HPDE6-E6E7 (cell line): Measurements from ENCODE around the gene FAM217B.

Source experiments
- DNase-seq: peaks from one replicate; pipeline ENCODE4 v3.0.0; 2011; ENCODE audit warnings: missing footprints; ENCODE audit errors: extremely low spot score

FAM217B gene

DNA sequence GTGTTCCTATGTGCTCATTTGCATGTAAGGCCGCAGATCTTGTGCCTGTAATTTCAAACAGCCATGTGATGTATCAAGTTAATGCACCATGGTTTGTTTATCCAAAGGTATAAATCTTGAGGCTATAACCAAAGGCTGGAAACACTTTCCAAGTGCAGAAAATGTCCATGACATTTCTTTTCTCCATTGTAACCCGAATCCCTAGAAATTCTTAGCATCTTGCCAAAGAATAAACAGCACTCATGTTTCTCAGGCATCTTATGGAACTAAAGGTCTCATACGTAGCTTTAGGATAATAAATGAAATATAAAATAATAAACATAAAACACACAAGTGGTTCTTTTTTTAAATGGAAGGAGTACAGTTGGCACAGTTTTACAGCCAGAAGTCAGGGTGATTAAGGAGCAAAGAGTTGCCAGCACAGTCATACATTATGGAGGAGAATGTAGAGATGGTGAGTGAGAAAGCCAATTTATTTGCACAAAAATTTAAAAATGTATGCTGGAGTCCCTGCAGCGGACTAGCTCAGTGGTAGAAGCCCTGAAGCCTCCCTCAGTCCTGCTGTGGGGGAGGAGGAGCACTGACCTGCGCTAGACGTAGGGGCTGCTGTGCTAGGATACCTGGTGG lies 36.1 kb downstream of the FAM217B start:
- no peak for DNase-seq

DNA sequence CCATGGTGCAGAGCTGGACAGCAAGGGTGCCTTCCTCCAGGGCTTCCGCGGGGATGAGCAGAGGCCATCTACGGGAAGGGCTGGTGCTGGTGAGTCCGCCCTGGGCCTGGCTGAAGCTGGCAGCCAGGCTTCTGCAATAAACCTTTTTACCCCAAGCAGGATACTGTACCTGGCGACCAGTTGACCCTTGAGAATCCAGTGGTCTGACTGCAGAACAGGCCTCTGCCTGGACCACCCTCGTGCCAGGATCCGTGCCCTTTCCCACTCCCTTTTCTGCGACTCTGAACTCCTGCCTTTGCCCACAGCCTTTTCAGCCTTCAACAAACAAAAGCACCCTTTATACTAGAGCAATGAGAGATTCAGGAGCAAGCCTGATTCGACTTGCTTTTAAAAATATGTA lies 36.9 kb downstream of the FAM217B start:
- DNase-seq = no peak

- DNase-seq = no peak
These were observed 42.9 kb downstream of the FAM217B start for GRCh38 chr20:59983076-59983475.

- DNase-seq = no peak
These were observed 44.4 kb downstream of the FAM217B start for GRCh38 chr20:59984541-59984940.

- DNase-seq = no peak
These were observed 45.0 kb downstream of the FAM217B start for GRCh38 chr20:59985164-59985563.

GRCh38 chr20:59985864-59986263 lies 45.7 kb downstream of the FAM217B start:
- DNase-seq = no peak

- DNase-seq = no peak
These were observed 46.9 kb downstream of the FAM217B start for GRCh38 chr20:59987135-59987534.

GRCh38 chr20:59988141-59988540 lies 48.0 kb downstream of the FAM217B start:
- DNase-seq = peak; percentile 99

DNA sequence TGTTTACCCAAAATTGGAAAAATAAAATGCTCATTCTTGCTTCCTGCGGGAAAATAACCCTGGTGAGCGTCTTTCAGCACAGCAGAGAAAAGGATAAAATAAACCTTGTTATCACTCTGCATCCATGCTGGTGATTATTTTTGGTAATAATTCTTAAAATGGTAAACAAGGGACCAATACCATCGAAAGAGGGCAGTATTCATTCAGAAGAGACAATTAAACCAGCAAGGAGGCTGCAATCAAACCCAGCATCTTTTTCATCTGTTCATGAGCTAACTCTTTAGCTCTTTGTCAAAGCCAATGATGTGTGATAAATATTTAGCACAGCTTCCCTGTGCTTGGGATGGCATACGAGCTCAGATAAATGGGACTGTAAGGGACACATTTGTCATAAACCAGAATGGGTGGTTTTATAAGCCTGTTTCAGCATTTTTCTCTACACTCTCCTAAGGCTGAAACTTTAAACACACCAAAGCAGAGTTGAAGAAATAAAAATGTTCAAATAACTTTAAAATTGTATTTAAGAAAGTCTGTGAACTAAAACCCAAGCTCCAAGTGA lies 52.4 kb downstream of the FAM217B start:
- no peak for DNase-seq

- DNase-seq = no peak
These were observed 53.7 kb downstream of the FAM217B start for GRCh38 chr20:59993736-59994430.

- DNase-seq = peak; percentile 97
These were observed 54.5 kb downstream of the FAM217B start for GRCh38 chr20:59994697-59995122.

DNA sequence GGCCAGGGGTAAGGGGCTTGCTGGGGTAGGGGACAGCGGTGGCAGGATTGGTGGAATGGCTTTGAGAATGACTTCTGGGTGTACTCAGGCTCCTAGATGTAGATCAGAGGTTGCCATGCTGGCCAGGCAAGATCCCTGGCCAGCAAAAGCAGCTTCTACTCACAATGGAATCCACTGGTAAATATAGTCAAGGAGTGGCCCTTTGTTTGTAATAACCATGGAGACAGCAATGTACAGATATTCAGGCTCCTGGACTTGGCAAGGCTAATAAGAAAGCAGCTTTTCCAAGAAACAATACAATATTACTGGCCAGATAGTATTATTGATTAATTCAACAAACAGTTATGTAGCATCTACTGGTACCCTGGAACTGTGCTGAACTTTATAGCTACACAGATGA lies 55.9 kb downstream of the FAM217B start:
- DNase-seq = no peak

GRCh38 chr20:59997896-59998295 lies 57.7 kb downstream of the FAM217B start:
- no peak for DNase-seq
